Mononuclear cell (primary cell): ENCODE results near the gene RETREG2. TPM values are rescaled to one million over a fixed set of nuclear protein-coding genes. Genes with fewer than 3 reads are reported as not detected.

Source experiments
- H3K27me3 ChIP-seq: 2 replicates; pipeline ENCODE4 v1.6.0; 2011; ENCODE audit warnings: low read length, control low read depth; ENCODE audit not compliant: insufficient read depth
- H3K4me1 ChIP-seq: 2 replicates; pipeline ENCODE4 v1.5.1; 2011; ENCODE audit warnings: mild to moderate bottlenecking, low read length, control low read depth; ENCODE audit not compliant: insufficient read depth
- H3K4me3 ChIP-seq: 2 replicates; pipeline ENCODE4 v1.5.1; 2011; ENCODE audit warnings: mild to moderate bottlenecking, low read length, moderate library complexity
- H3K9me3 ChIP-seq: 2 replicates; pipeline ENCODE4 v1.5.1; 2011; ENCODE audit warnings: low read depth, mild to moderate bottlenecking, control low read depth, low read length
- total RNA-seq: library from RNA; depleted of rRNA; stranded (reverse); fragments of >200 nt; gene quantifications from one replicate; pipeline ENCODE4 v1.2.3, GENCODE V29; 2012

RETREG2 gene
- total RNA-seq, 1 donor = 64.0 TPM

- H3K27me3 ChIP-seq = no peaks in the 10 kb centered on the region
- H3K4me1 ChIP-seq = peaks cover 51% of the 10 kb centered on the region
- no peaks in the 10 kb centered on the region for H3K9me3 ChIP-seq
- peak overlapping the region; percentile 80 for H3K4me3 ChIP-seq
Observed at GRCh38 chr2:219228041-219228910, 50.2 kb downstream of the RETREG2 start.

GRCh38 chr2:219228911-219229304, 50.8 kb downstream of the RETREG2 start:
- Histone ChIP-seq H3K9me3 (no peaks in the 10 kb centered on the region), H3K27me3 (no peaks in the 10 kb centered on the region), H3K4me1 (peaks cover 51% of the 10 kb centered on the region), H3K4me3 (peak overlapping the region; percentile 80)

- Histone ChIP-seq H3K9me3 (no peaks in the 10 kb centered on the region), H3K27me3 (no peaks in the 10 kb centered on the region), H3K4me3 (peak within 1 kb of the TSS; percentile 80), H3K4me1 (peaks cover 51% of the 10 kb centered on the region)
Observed at GRCh38 chr2:219229305-219230058, 51.4 kb downstream of the RETREG2 start, which contains the start of the genes ANKZF1 and ATG9A. ANKZF1 (plus strand) TSS chr2:219229806; CDS start chr2:219230258, 452 bp downstream. ATG9A (minus strand) TSS chr2:219229636; CDS start chr2:219228024, 1,612 bp downstream.

- Histone ChIP-seq H3K27me3 (no peaks in the 10 kb centered on the region), H3K9me3 (no peaks in the 10 kb centered on the region), H3K4me3 (peak overlapping the region; percentile 80), H3K4me1 (peaks cover 46% of the 10 kb centered on the region)
Observed at GRCh38 chr2:219230059-219230540, 52.0 kb downstream of the RETREG2 start.

GRCh38 chr2:219234331-219234730, 56.3 kb downstream of the RETREG2 start:
- Histone ChIP-seq H3K9me3 (no peaks in the 10 kb centered on the region), H3K27me3 (no peaks in the 10 kb centered on the region), H3K4me1 (peaks cover 12% of the 10 kb centered on the region), H3K4me3 (no peak overlapping the region)

Other genes starting within 250 kb of the RETREG2 start
- not detected for gene CDK5R2, start 218.6 kb upstream of the RETREG2 start, total RNA-seq
- gene FEV, start 193.1 kb upstream of the RETREG2 start, total RNA-seq = not detected
- not detected for gene CRYBA2, start 184.9 kb upstream of the RETREG2 start, total RNA-seq
- 0.10 TPM for gene CFAP65, start 136.8 kb upstream of the RETREG2 start, total RNA-seq
- 0.10 TPM for gene IHH, start 117.4 kb upstream of the RETREG2 start, total RNA-seq
- 13.7 TPM for gene NHEJ1, start 17.5 kb upstream of the RETREG2 start, total RNA-seq
- gene SLC23A3, start 8.2 kb upstream of the RETREG2 start, total RNA-seq = 0.31 TPM
- 27.5 TPM for gene CNPPD1, start 1.4 kb upstream of the RETREG2 start, total RNA-seq
- gene ZFAND2B, start 28.5 kb downstream of the RETREG2 start, total RNA-seq = 41.6 TPM
- gene ABCB6, start 40.7 kb downstream of the RETREG2 start, total RNA-seq = 1.3 TPM
- gene ATG9A, start 51.4 kb downstream of the RETREG2 start, total RNA-seq = 30.3 TPM
- gene ANKZF1, start 51.5 kb downstream of the RETREG2 start, total RNA-seq = 45.4 TPM
- 3.4 TPM for gene GLB1L, start 67.2 kb downstream of the RETREG2 start, total RNA-seq
- 18.5 TPM for gene STK16, start 67.2 kb downstream of the RETREG2 start, total RNA-seq
- gene TUBA4B, start 75.0 kb downstream of the RETREG2 start, total RNA-seq = not detected
- gene TUBA4A, start 75.6 kb downstream of the RETREG2 start, total RNA-seq = 108 TPM
- gene DNAJB2, start 101.1 kb downstream of the RETREG2 start, total RNA-seq = 57.5 TPM
- gene PTPRN, start 131.1 kb downstream of the RETREG2 start, total RNA-seq = 1.3 TPM
- not detected for gene RESP18, start 154.5 kb downstream of the RETREG2 start, total RNA-seq
- 24.9 TPM for gene DNPEP, start 209.6 kb downstream of the RETREG2 start, total RNA-seq
- 1.3 TPM for gene DES, start 240.1 kb downstream of the RETREG2 start, total RNA-seq